Loucy (cell line): ENCODE results near the gene LTBP1.

ENCODE experiments used
- H2AFZ ChIP-seq: fragments of 200-600 bp; sonication (generic); 2 replicates; pipeline ENCODE4 v1.6.0; 2016; ENCODE audit warnings: antibody characterized with exemption, mild to moderate bottlenecking, low read length, moderate library complexity
- H3F3A ChIP-seq: fragments of 200-600 bp; 2 replicates; pipeline ENCODE4 v1.6.0; 2016; ENCODE audit warnings: antibody characterized with exemption, low read depth, mild to moderate bottlenecking
- H3K27me3 ChIP-seq: fragments of 200-600 bp; sonication (generic); 2 replicates; pipeline ENCODE4 v1.6.1; 2014; ENCODE audit warnings: low read length, mild to moderate bottlenecking; ENCODE audit not compliant: insufficient read depth, poor library complexity, severe bottlenecking
- H3K36me3 ChIP-seq: fragments of 200-600 bp; sonication (generic); 2 replicates; pipeline ENCODE4 v1.6.1; 2016; ENCODE audit warnings: low read length; ENCODE audit not compliant: insufficient read depth
- H3K4me1 ChIP-seq: fragments of 200-600 bp; sonication (generic); 2 replicates; pipeline ENCODE4 v1.5.1; 2014; ENCODE audit warnings: low read length, mild to moderate bottlenecking; ENCODE audit not compliant: insufficient read depth, poor library complexity, severe bottlenecking
- H3K4me2 ChIP-seq: fragments of 200-600 bp; sonication (generic); 2 replicates; pipeline ENCODE4 v1.6.0; 2014; ENCODE audit warnings: antibody characterized with exemption, low read length, low read depth, mild to moderate bottlenecking; ENCODE audit not compliant: poor library complexity, severe bottlenecking
- H3K4me3 ChIP-seq: fragments of 200-600 bp; sonication (generic); 2 replicates; pipeline ENCODE4 v1.5.1; 2014; ENCODE audit warnings: low read length, mild to moderate bottlenecking, mixed read lengths; ENCODE audit not compliant: poor library complexity, severe bottlenecking
- H3K79me2 ChIP-seq: fragments of 200-600 bp; sonication (generic); 2 replicates; pipeline ENCODE4 v1.6.1; 2014; ENCODE audit warnings: low read length; ENCODE audit not compliant: insufficient read depth
- H3K9ac ChIP-seq: fragments of 200-600 bp; sonication (generic); 2 replicates; pipeline ENCODE4 v1.6.0; 2014; ENCODE audit warnings: mild to moderate bottlenecking, low read depth, low read length, moderate library complexity; ENCODE audit not compliant: poor library complexity, severe bottlenecking
- H3K9me2 ChIP-seq: fragments of 200-600 bp; sonication (generic); replicated peaks from 2 replicates; pipeline ENCODE4 v1.6.1; 2016; ENCODE audit warnings: low read depth, low read length, mixed read lengths
- H3K9me3 ChIP-seq: fragments of 200-600 bp; sonication (generic); 2 replicates; pipeline ENCODE4 v1.6.1; 2014; ENCODE audit warnings: mild to moderate bottlenecking, antibody characterized with exemption, low read length, low read depth; ENCODE audit not compliant: insufficient read depth
- H4K20me1 ChIP-seq: fragments of 200-600 bp; sonication (generic); 2 replicates; pipeline ENCODE4 v1.6.0; 2014; ENCODE audit warnings: antibody characterized with exemption, low read length, mild to moderate bottlenecking; ENCODE audit not compliant: insufficient read depth, poor library complexity, severe bottlenecking
- CTCF ChIP-seq: fragments of 200-600 bp; sonication (generic); conservative IDR thresholded peaks from 2 replicates; pipeline ENCODE4 v1.5.1; 2014; ENCODE audit warnings: mild to moderate bottlenecking, antibody characterized with exemption, low read length
- EZH2phosphoT487 ChIP-seq: fragments of 200-600 bp; IDR thresholded peaks from 2 replicates; pipeline ENCODE4 v1.6.1; 2018; ENCODE audit warnings: antibody characterized with exemption, mild to moderate bottlenecking, moderate library complexity, borderline replicate concordance

Gene LTBP1

GRCh38 chr2:33000986-33001385 lies 54.2 kb downstream of the LTBP1 start:
- no peaks in the 10 kb centered on the region for H4K20me1 ChIP-seq
- no peaks in the 10 kb centered on the region for H3K9me3 ChIP-seq
- H3K27me3 ChIP-seq: no peaks in the 10 kb centered on the region
- no peaks in the 10 kb centered on the region for H3K4me1 ChIP-seq
- H3K36me3 ChIP-seq: no peaks in the 10 kb centered on the region
- H2AFZ ChIP-seq: no peak overlapping the region
- H3K9ac ChIP-seq: no peak overlapping the region
- TF ChIP-seq CTCF (no peak), EZH2phosphoT487 (no peak)
- no peak overlapping the region for H3K4me2 ChIP-seq
- no peaks in the 10 kb centered on the region for H3K79me2 ChIP-seq
- no peaks in the 10 kb centered on the region for H3K9me2 ChIP-seq
- no peak overlapping the region for H3K4me3 ChIP-seq
- H3F3A ChIP-seq: no peaks in the 10 kb centered on the region

- Histone ChIP-seq H3K79me2 (no peaks in the 10 kb centered on the region), H2AFZ (no peak overlapping the region), H3K9me3 (no peaks in the 10 kb centered on the region), H3K27me3 (no peaks in the 10 kb centered on the region), H3F3A (no peaks in the 10 kb centered on the region), H3K4me1 (no peaks in the 10 kb centered on the region), H4K20me1 (no peaks in the 10 kb centered on the region), H3K4me3 (no peak overlapping the region), H3K4me2 (no peak overlapping the region), H3K9ac (no peak overlapping the region), H3K9me2 (no peaks in the 10 kb centered on the region), H3K36me3 (no peaks in the 10 kb centered on the region)
- TF ChIP-seq CTCF (no peak), EZH2phosphoT487 (no peak)
Measured at GRCh38 chr2:33001823-33002222, 55.1 kb downstream of the LTBP1 start.

- TF ChIP-seq EZH2phosphoT487: no peak
- no peak for TF ChIP-seq CTCF
- H3K9ac ChIP-seq: no peak overlapping the region
- H3K36me3 ChIP-seq: no peaks in the 10 kb centered on the region
- no peak overlapping the region for H3K4me2 ChIP-seq
- no peaks in the 10 kb centered on the region for H3K9me2 ChIP-seq
- H2AFZ ChIP-seq: no peak overlapping the region
- H3F3A ChIP-seq: no peaks in the 10 kb centered on the region
- no peak overlapping the region for H3K4me3 ChIP-seq
- no peaks in the 10 kb centered on the region for H3K9me3 ChIP-seq
- H4K20me1 ChIP-seq: no peaks in the 10 kb centered on the region
- no peaks in the 10 kb centered on the region for H3K4me1 ChIP-seq
- no peaks in the 10 kb centered on the region for H3K27me3 ChIP-seq
- no peaks in the 10 kb centered on the region for H3K79me2 ChIP-seq
Measured at GRCh38 chr2:33002863-33003262, 56.1 kb downstream of the LTBP1 start.
